GM12892 (cell line): ENCODE data around the gene RNF40.
"Not testable (repeated sequence)": the region's sequence is repeated elsewhere in the genome, so short reads cannot be mapped to it uniquely, and the experiment has no call there.

Source experiments
- POLR2A ChIP-seq: IDR thresholded peaks from 2 replicates; pipeline ENCODE4 v1.6.1; 2011; ENCODE audit warnings: low read depth, low read length, control low read depth
- POLR2AphosphoS5 ChIP-seq: IDR thresholded peaks from 2 replicates; pipeline ENCODE4 v1.6.1; 2011; ENCODE audit warnings: low read depth, low read length, control low read depth

GRCh38 chr16:30809675-30810074, 47.6 kb downstream of the RNF40 start:
- TF ChIP-seq POLR2A, POLR2AphosphoS5: not testable (repeated sequence)
